HG03139 (cell line): ENCODE results near the gene ACACB.

ENCODE experiments used
- ATAC-seq: cut with Tn5 transposase; IDR thresholded peaks from one replicate; pipeline ENCODE4 v1.9.1; 2021; ENCODE audit not compliant: unreplicated experiment

Gene ACACB

GRCh38 chr12:109109746-109110350, 6.5 kb upstream of the ACACB start:
- ATAC-seq: no peak

GRCh38 chr12:109110988-109111495, 5.3 kb upstream of the ACACB start:
- ATAC-seq: no peak

GRCh38 chr12:109112720-109113465, 3.5 kb upstream of the ACACB start:
- no peak for ATAC-seq

- ATAC-seq: no peak
Measured at GRCh38 chr12:109113661-109114321, 2.6 kb upstream of the ACACB start.

DNA sequence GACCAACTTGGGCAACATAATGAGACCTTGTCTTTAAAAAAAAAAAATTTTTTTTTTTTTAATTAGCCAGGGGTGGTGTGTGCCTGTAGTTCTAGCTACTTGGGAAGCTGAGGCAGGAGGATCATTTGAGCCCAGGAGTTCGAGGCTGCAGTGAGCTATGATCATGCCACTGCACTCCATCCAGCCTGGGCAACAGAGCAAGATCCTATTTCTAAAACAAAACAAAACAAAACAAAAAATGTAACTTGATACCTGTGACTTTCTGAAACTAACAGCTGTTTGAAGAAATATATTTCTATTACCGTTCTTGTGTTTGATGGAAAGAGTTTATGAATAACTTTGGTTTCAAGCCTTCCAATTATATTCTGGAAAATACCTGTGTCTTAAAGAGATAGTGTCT, 1.7 kb upstream of the ACACB start:
- ATAC-seq: no peak

DNA sequence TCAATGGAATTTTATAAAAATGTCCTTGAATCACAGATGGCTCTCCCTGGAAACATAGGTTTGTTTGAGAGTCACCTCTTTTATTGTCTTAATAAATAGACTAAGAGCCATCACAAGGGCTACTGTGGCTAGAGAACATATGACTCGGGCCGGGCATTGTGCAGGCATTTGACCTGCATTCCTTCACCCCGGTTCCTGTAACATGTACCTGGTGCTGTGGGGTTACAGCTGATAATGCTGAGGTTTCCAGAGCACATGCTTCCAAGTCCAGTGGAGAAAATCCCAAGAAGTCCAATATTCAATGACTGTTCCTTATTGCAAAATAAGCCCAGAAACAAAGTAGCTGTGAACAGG, 1.0 kb upstream of the ACACB start:
- no peak for ATAC-seq

- no peak for ATAC-seq
Measured at GRCh38 chr12:109116611-109116949, 193 bp downstream of the ACACB start.

GRCh38 chr12:109120095-109120494, 3.7 kb downstream of the ACACB start:
- ATAC-seq: no peak

GRCh38 chr12:109120557-109120956, 4.2 kb downstream of the ACACB start:
- ATAC-seq: no peak

- ATAC-seq: no peak
Measured at GRCh38 chr12:109121346-109121880, 5.0 kb downstream of the ACACB start.

GRCh38 chr12:109124878-109125648, 8.7 kb downstream of the ACACB start:
- no peak for ATAC-seq

GRCh38 chr12:109125791-109126190, 9.4 kb downstream of the ACACB start:
- ATAC-seq: no peak

DNA sequence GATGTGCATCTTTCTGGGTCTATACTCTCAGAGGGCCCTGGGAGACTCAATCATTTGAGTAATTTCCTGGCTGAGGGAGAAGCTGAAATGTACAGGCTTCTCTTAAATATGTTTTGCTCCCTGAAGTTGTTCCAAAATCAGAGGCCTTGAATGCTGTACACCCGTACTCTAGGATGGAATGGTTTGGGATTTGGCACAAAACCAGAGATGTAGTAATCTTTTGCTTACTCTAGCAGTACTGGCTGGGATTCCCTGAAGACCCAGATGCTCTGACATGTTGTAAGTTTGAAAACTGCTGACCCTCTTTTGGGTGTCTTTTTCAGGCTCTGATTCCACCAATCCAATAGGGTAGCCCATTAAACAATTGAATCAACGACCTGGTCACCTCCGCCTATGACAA, 10.4 kb downstream of the ACACB start:
- no peak for ATAC-seq

- ATAC-seq: no peak
Measured at GRCh38 chr12:109127533-109128242, 11.3 kb downstream of the ACACB start.

GRCh38 chr12:109130297-109131153, 14.1 kb downstream of the ACACB start:
- ATAC-seq: no peak

DNA sequence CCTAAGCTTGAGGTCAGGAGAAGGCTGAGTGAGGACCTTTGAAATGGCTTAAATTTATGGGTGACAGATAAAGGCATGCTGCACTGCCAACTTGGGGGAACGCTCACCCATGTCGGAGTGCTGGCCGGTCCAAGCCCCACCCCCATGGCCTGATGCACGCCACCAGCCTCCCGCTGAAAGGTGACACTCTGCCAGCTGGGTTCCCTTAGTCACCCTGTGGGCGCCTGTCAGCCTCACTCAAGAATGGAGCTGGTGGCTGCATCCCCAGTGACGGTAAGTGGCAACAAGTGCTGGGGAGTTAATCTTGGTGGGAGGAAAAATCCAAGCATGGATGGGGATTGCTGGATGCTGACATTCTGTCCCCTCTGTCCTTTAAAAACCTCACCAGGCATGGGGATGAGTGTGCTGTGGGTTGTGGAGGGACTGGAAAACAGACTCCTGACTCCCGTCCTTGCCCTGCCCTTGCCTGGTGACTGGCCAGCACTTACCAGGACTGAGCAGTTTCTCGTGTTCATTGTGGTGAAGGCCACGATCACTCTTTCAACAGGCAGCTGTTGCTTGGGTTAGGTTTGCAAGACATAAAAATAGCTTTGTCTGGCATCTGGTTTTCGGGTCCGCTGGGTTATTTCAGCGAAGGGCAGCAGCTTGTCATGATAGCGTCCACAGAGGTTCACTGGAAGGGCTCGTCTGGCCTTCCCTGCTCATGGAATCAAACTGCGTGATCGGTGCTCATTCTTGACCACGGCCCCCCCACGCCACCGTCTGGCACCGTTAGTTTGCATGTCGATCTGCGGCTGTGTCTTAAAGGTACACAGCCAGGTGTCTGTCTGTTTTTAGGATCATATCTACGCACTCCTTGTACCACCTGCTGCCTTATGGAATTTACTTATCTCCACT, 15.0 kb downstream of the ACACB start:
- no peak for ATAC-seq

GRCh38 chr12:109134186-109134917, 18.0 kb downstream of the ACACB start:
- no peak for ATAC-seq

DNA sequence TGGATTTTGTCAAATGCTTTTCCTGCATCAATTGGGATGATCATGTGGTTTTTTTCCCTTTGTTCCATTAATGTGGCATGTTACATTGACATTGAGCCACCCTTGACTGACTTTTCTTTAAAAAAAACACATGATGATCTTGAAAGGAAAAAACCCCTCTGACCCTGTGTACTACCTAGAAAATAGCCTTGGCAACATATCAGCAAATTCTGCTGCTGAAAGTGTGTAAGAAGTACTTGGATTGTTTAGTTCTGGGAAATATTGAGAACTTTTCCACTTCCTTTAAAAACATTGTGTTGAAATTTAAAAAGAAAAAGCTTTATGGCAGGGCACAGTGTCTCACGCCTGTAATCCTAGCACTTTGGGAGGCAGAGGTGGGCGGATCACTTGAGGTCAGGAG, 20.7 kb downstream of the ACACB start:
- ATAC-seq: no peak
